Hindlimb muscle (tissue), 1 donor: ENCODE data around the gene AMIGO1. TPM values are rescaled to one million over a fixed set of nuclear protein-coding genes. Genes with fewer than 3 reads are reported as not detected.
"Not testable (repeated sequence)": the region's sequence is repeated elsewhere in the genome, so short reads cannot be mapped to it uniquely, and the experiment has no call there.

Source experiments
- DNase-seq: peaks from one replicate; pipeline ENCODE4 v3.0.0-alpha.2; 2013
- polyA plus RNA-seq: library from polyadenylated mRNA; unstranded; fragments of 120-200 nt; gene quantifications from one replicate; pipeline ENCODE4 v1.2.1, GENCODE V29; 2013; ENCODE audit not compliant: insufficient read length

AMIGO1 gene
- polyA plus RNA-seq, 1 donor, result 14.8 TPM

- DNase-seq, result peak; percentile 96
Observed at GRCh38 chr1:109483672-109484518, 25.6 kb downstream of the AMIGO1 start, which contains the start of gene ATXN7L2. TSS of gene ATXN7L2 (plus strand) at chr1:109483905. CDS start at chr1:109483954, 49 bp downstream.

GRCh38 chr1:109482791-109483671 is 26.5 kb downstream of the AMIGO1 start:
- peak; percentile 53 for DNase-seq

- no peak for DNase-seq
Observed at GRCh38 chr1:109482242-109482641, 27.3 kb downstream of the AMIGO1 start.

GRCh38 chr1:109481646-109482045 is 27.9 kb downstream of the AMIGO1 start:
- DNase-seq, result no peak

GRCh38 chr1:109479901-109480300 is 29.6 kb downstream of the AMIGO1 start:
- no peak for DNase-seq

GRCh38 chr1:109479311-109479710 is 30.2 kb downstream of the AMIGO1 start:
- DNase-seq, result no peak

GRCh38 chr1:109478806-109479205 is 30.7 kb downstream of the AMIGO1 start:
- no peak for DNase-seq

GRCh38 chr1:109477821-109478220 is 31.7 kb downstream of the AMIGO1 start:
- no peak for DNase-seq

GRCh38 chr1:109476825-109477224 is 32.7 kb downstream of the AMIGO1 start:
- no peak for DNase-seq

- DNase-seq, result no peak
Observed at GRCh38 chr1:109475261-109475660, 34.3 kb downstream of the AMIGO1 start.

GRCh38 chr1:109474697-109475096 is 34.8 kb downstream of the AMIGO1 start:
- DNase-seq, result no peak

- DNase-seq, result not testable (repeated sequence)
Observed at GRCh38 chr1:109473284-109474057, 36.1 kb downstream of the AMIGO1 start.

GRCh38 chr1:109472779-109473178 is 36.7 kb downstream of the AMIGO1 start:
- DNase-seq, result no peak

GRCh38 chr1:109470245-109470644 is 39.3 kb downstream of the AMIGO1 start:
- DNase-seq, result no peak

GRCh38 chr1:109468903-109469302 is 40.6 kb downstream of the AMIGO1 start:
- DNase-seq, result no peak

GRCh38 chr1:109468061-109468460 is 41.5 kb downstream of the AMIGO1 start:
- no peak for DNase-seq

- no peak for DNase-seq
Observed at GRCh38 chr1:109467301-109467777, 42.2 kb downstream of the AMIGO1 start.

GRCh38 chr1:109466452-109467300 is 42.9 kb downstream of the AMIGO1 start, which contains the start of gene SYPL2:
TSS of gene SYPL2 (plus strand) at chr1:109466546. CDS start at chr1:109466844, 298 bp downstream.
- DNase-seq, result no peak

- DNase-seq, result no peak
Observed at GRCh38 chr1:109466125-109466451, 43.4 kb downstream of the AMIGO1 start.

- no peak for DNase-seq
Observed at GRCh38 chr1:109457819-109458218, 51.7 kb downstream of the AMIGO1 start.

- DNase-seq, result no peak
Observed at GRCh38 chr1:109454497-109455133, 54.9 kb downstream of the AMIGO1 start.
